Karpas-422 (cell line): ENCODE results near the gene TRIM62. TPM values are rescaled to one million over a fixed set of nuclear protein-coding genes. Genes with fewer than 3 reads are reported as not detected.
"Not testable (repeated sequence)": the region's sequence is repeated elsewhere in the genome, so short reads cannot be mapped to it uniquely, and the experiment has no call there.

ENCODE experiments used
- DNase-seq: peaks from one replicate; pipeline ENCODE4 v3.0.0-alpha.2; 2015
- H2AFZ ChIP-seq: fragments of 200-600 bp; sonication (generic); 2 replicates; pipeline ENCODE4 v1.6.1; 2014; ENCODE audit warnings: antibody characterized with exemption, low read length, mixed read lengths
- H3K27ac ChIP-seq: fragments of 200-600 bp; sonication (generic); 2 replicates; pipeline ENCODE4 v1.5.1; 2014; ENCODE audit warnings: mild to moderate bottlenecking, low read length, moderate library complexity
- H3K27me3 ChIP-seq: fragments of 200-600 bp; sonication (generic); 2 replicates; pipeline ENCODE4 v1.6.1; 2014; ENCODE audit warnings: low read length, mixed read lengths
- H3K36me3 ChIP-seq: fragments of 200-600 bp; sonication (generic); 2 replicates; pipeline ENCODE4 v1.6.1; 2014; ENCODE audit warnings: low read length, mixed read lengths; ENCODE audit not compliant: insufficient read depth
- H3K4me1 ChIP-seq: fragments of 200-600 bp; sonication (generic); 2 replicates; pipeline ENCODE4 v1.6.1; 2014; ENCODE audit warnings: mild to moderate bottlenecking, low read length, mixed read lengths
- H3K4me2 ChIP-seq: fragments of 200-600 bp; sonication (generic); 2 replicates; pipeline ENCODE4 v1.6.1; 2014; ENCODE audit warnings: low read length, low read depth, mild to moderate bottlenecking; ENCODE audit not compliant: poor library complexity, severe bottlenecking
- H3K4me3 ChIP-seq: fragments of 200-600 bp; sonication (generic); 2 replicates; pipeline ENCODE4 v1.5.1; 2014; ENCODE audit warnings: mild to moderate bottlenecking, antibody characterized with exemption, low read length, mixed read lengths
- H3K79me2 ChIP-seq: fragments of 200-600 bp; sonication (generic); 2 replicates; pipeline ENCODE4 v1.6.1; 2014; ENCODE audit warnings: mild to moderate bottlenecking, low read length, mixed read lengths
- H3K9ac ChIP-seq: fragments of 200-600 bp; sonication (generic); 2 replicates; pipeline ENCODE4 v1.6.0; 2014; ENCODE audit warnings: low read length
- H3K9me2 ChIP-seq: fragments of 200-600 bp; sonication (generic), shearing (Covaris generic); replicated peaks from 2 replicates; pipeline ENCODE4 v1.6.0; 2014; ENCODE audit warnings: mild to moderate bottlenecking, low read length, moderate library complexity; ENCODE audit not compliant: insufficient read depth
- H3K9me3 ChIP-seq: fragments of 300-700, 200-600 bp; sonication (generic); 2 replicates; pipeline ENCODE4 v1.6.1; 2014; ENCODE audit warnings: low read length, mixed read lengths
- H4K20me1 ChIP-seq: fragments of 200-600 bp; sonication (generic); 2 replicates; pipeline ENCODE4 v1.6.1; 2014; ENCODE audit warnings: mild to moderate bottlenecking, antibody characterized with exemption, low read length, low read depth; ENCODE audit not compliant: insufficient read depth
- total RNA-seq: library from RNA; depleted of rRNA; stranded (reverse); fragments of >200 nt; shearing (Covaris generic); gene quantifications from 2 replicates; pipeline ENCODE4 v1.2.3, GENCODE V29; 2014; ENCODE audit warnings: low replicate concordance

The TRIM62 gene
- total RNA-seq, 1 experiment from 2014 or later = 9.1 TPM

DNA sequence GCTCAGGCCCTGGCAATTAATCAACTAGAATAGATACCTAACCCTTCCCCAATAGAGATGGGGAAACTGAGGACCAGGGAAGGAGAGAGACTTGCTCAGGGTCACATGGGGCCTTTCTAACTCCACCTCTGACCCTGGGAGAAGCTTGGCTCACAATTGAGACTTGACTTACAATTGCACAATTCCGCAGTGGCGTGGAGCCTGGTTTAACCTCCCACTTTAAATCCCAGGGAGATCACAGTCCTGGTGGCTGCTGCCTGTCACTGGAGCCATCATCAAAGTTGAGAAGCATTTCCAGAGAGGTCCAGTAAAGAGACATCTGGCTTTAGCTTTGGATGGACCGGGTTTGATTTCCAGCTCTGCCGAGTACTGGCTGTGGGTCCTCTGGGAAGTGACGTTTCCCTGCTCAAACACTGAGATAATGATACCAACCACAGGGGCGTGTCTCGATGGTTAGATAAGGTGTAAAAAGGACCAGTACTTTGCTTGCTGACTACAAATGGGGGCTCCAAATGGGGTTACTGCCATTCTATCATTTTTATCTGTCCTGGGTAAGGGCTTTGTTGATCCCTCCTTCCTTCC is 39.3 kb downstream of the TRIM62 start:
- no peaks in the 10 kb centered on the region for H3K9me2 ChIP-seq
- H3K4me1 ChIP-seq = peaks cover 6% of the 10 kb centered on the region
- DNase-seq = no peak
- H3K4me2 ChIP-seq = no peak overlapping the region
- no peak overlapping the region for H3K9ac ChIP-seq
- H3K79me2 ChIP-seq = no peaks in the 10 kb centered on the region
- peaks cover 6% of the 10 kb centered on the region; the same call in 1 of the 2 replicates for H3K36me3 ChIP-seq
- H3K4me3 ChIP-seq = no peak overlapping the region
- H3K27ac ChIP-seq = no peak overlapping the region
- H3K9me3 ChIP-seq = no peaks in the 10 kb centered on the region
- H4K20me1 ChIP-seq = peaks cover 2% of the 10 kb centered on the region; the same call in 1 of the 2 replicates
- no peak overlapping the region for H2AFZ ChIP-seq
- H3K27me3 ChIP-seq = no peaks in the 10 kb centered on the region

- no peak overlapping the region for H3K4me3 ChIP-seq
- peaks cover 13% of the 10 kb centered on the region for H3K4me1 ChIP-seq
- no peak for DNase-seq
- H3K9me2 ChIP-seq = no peaks in the 10 kb centered on the region
- no peaks in the 10 kb centered on the region for H3K79me2 ChIP-seq
- H3K36me3 ChIP-seq = no peaks in the 10 kb centered on the region
- no peaks in the 10 kb centered on the region for H3K9me3 ChIP-seq
- H2AFZ ChIP-seq = no peak overlapping the region
- no peak overlapping the region for H3K27ac ChIP-seq
- H3K9ac ChIP-seq = no peak overlapping the region
- H3K27me3 ChIP-seq = no peaks in the 10 kb centered on the region
- no peak overlapping the region for H3K4me2 ChIP-seq
- peaks cover 4% of the 10 kb centered on the region; the same call in 1 of the 2 replicates for H4K20me1 ChIP-seq
These were observed 40.1 kb downstream of the TRIM62 start for GRCh38 chr1:33141781-33142180.

GRCh38 chr1:33141216-33141615 is 40.6 kb downstream of the TRIM62 start:
- Histone ChIP-seq H3K9ac (no peak overlapping the region), H3K4me2 (no peak overlapping the region), H3K9me3 (no peaks in the 10 kb centered on the region), H3K27ac (no peak overlapping the region), H4K20me1 (peaks cover 4% of the 10 kb centered on the region; the same call in 1 of the 2 replicates), H3K79me2 (no peaks in the 10 kb centered on the region), H3K9me2 (no peaks in the 10 kb centered on the region), H3K4me3 (no peak overlapping the region), H3K36me3 (no peaks in the 10 kb centered on the region), H3K27me3 (no peaks in the 10 kb centered on the region), H2AFZ (no peak overlapping the region), H3K4me1 (peaks cover 13% of the 10 kb centered on the region)
- no peak for DNase-seq

DNA sequence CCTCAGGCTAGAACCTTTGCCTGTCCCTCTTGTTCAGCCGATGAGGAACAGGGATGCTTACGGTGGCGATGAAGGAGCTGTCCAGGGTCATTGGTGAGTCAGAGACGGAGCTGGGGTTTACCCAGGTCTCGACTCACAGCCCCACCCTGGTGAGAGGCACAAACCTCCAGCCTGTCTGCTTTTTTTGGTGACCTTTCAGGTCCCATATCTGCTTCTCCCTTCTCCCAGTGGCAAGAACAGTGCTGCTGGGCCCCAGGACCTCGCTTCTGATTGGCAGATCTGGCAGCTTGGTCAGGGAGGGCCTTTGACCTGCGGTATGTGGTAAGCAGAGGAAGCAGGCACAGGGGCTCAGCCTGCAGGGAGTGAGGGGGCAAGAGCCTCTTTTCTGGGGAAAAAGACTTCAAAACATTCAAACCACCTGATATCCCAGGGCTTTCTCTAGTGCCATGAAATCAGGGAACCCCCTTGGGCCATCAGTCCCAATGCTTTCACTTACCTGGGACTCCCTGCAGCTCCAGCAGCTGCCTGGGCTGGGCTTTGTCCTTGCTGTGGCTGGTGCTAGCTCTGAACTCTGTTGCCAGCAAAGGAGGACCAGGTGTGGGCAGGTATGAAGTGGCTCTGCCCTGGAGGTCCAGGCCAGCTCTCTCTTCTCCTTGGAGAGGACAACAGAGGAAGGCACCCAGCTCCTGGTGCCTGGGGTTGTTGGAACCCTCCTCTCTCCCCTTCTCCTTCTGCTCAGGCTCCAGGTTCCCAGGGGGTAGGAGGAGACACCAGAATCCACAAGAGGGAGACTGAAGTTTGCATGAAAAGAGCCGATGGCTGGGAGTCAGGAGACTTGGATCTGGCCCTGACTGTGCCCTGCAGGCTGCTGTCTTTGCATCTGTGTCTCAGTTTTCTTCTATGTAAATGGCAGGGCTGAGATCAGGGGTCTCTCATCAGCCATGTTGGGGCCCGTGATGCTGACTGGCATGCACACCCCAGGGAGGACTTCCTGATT is 41.4 kb downstream of the TRIM62 start:
- no peak for DNase-seq
- peaks cover 4% of the 10 kb centered on the region; the same call in 1 of the 2 replicates for H4K20me1 ChIP-seq
- no peaks in the 10 kb centered on the region for H3K9me2 ChIP-seq
- no peaks in the 10 kb centered on the region for H3K9me3 ChIP-seq
- no peak overlapping the region for H2AFZ ChIP-seq
- no peaks in the 10 kb centered on the region for H3K27me3 ChIP-seq
- no peaks in the 10 kb centered on the region for H3K79me2 ChIP-seq
- no peak overlapping the region for H3K4me3 ChIP-seq
- no peak overlapping the region for H3K4me2 ChIP-seq
- no peak overlapping the region for H3K27ac ChIP-seq
- H3K9ac ChIP-seq = no peak overlapping the region
- no peaks in the 10 kb centered on the region for H3K36me3 ChIP-seq
- H3K4me1 ChIP-seq = peaks cover 13% of the 10 kb centered on the region

- H2AFZ ChIP-seq = no peak overlapping the region
- H3K9me3 ChIP-seq = no peaks in the 10 kb centered on the region
- no peaks in the 10 kb centered on the region for H3K36me3 ChIP-seq
- peaks cover 4% of the 10 kb centered on the region; the same call in 1 of the 2 replicates for H4K20me1 ChIP-seq
- no peaks in the 10 kb centered on the region for H3K27me3 ChIP-seq
- peak overlapping the region; percentile 34 for H3K4me2 ChIP-seq
- no peaks in the 10 kb centered on the region for H3K9me2 ChIP-seq
- H3K9ac ChIP-seq = 0 out of 2 replicates have a peak overlapping the region, but pooled peaks have one; percentile 12
- H3K4me1 ChIP-seq = peaks cover 13% of the 10 kb centered on the region
- no peak overlapping the region for H3K4me3 ChIP-seq
- H3K27ac ChIP-seq = no peak overlapping the region
- H3K79me2 ChIP-seq = no peaks in the 10 kb centered on the region
- peak; percentile 82 for DNase-seq
These were observed 44.0 kb downstream of the TRIM62 start for GRCh38 chr1:33137800-33138199.

DNA sequence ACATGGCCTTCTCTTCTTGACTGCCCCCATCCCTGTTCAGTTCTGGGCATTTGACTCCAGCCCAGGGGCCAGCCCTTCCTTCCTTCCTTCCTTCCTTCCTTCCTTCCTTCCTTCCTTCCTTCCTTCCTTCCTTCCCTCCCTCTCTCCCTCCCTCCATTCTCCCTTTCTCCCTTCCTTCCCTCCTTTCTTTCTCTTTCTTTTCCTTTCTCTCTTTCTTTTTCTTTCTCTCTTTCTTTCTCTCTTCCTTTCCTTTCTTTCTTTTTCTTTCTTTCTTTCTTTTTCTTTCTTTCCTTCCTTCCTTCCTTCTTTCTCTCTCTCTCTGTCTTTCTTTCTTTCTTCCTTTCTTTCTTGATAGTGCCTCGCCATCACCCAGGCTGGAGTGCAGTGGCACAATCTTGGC is 45.8 kb downstream of the TRIM62 start:
- H2AFZ ChIP-seq, DNase-seq, H4K20me1 ChIP-seq, H3K79me2 ChIP-seq, H3K27ac ChIP-seq, H3K4me3 ChIP-seq, H3K9ac ChIP-seq, H3K4me2 ChIP-seq, H3K36me3 ChIP-seq, H3K27me3 ChIP-seq, H3K9me2 ChIP-seq, H3K9me3 ChIP-seq: not testable (repeated sequence)
- peaks cover 13% of the 10 kb centered on the region for H3K4me1 ChIP-seq

DNA sequence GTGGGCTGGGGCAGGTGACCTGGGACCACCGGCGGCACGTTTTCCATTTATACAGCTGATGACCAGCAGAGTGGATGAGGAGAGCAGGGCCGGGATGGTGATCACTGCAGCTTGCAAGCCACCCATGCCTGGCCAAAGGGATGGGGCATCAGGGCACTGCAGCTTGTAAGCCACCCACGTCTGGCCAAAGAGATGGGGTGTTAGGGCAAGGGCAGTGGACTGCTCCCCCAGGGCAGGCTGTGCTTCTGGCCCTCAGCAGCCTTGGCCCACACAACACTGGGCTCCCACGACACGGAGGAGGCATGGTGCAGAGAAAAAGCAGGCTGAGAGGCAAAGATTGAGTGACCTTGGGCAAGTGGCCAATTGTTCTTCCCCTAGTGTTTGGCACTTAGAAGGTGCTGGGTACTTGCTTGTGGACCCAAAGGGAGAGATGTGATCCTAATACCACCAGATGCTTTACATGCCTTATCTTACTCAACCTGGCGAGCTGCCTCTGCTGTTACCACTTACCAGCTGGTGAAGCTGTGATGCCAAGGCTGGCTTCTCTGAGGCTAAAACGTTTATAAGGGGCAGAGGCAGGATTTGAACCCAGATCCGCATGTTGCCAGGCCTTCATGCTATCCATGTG is 48.3 kb downstream of the TRIM62 start:
- Histone ChIP-seq H3K79me2 (peaks cover 3% of the 10 kb centered on the region; the same call in 1 of the 2 replicates), H3K4me2 (no peak overlapping the region), H3K4me1 (peaks cover 18% of the 10 kb centered on the region), H3K9ac (no peak overlapping the region), H3K9me2 (no peaks in the 10 kb centered on the region), H3K27me3 (no peaks in the 10 kb centered on the region), H3K4me3 (no peak overlapping the region), H3K27ac (no peak overlapping the region), H3K9me3 (no peaks in the 10 kb centered on the region), H3K36me3 (no peaks in the 10 kb centered on the region), H2AFZ (no peak overlapping the region), H4K20me1 (0 out of 2 replicates have a peak, but pooled peaks cover 4% of the 10 kb centered on the region)
- DNase-seq = no peak

DNA sequence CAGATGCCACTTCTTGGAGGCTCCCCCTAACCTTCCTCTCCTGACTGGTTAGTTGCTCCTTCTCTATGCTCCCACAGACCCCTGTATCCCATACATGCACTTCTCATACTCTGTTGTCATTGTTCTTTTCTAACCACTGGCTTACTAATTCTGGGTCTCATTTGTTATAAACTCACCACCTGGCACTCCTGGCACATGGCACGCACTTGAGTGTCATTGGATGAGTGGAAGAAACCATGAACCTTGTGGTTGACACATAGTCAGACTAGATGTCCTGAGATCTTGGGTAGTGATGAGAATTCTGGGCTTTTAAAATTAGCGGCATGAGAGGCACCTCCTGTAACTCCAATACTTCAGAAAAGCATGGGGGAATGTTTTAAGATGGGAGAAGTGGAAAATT is 49.3 kb downstream of the TRIM62 start:
- Histone ChIP-seq H3K36me3 (no peaks in the 10 kb centered on the region), H3K9ac (no peak overlapping the region), H3K4me1 (peaks cover 22% of the 10 kb centered on the region), H4K20me1 (0 out of 2 replicates have a peak, but pooled peaks cover 2% of the 10 kb centered on the region), H3K4me3 (no peak overlapping the region), H3K27me3 (no peaks in the 10 kb centered on the region), H3K27ac (no peak overlapping the region), H3K9me3 (no peaks in the 10 kb centered on the region), H2AFZ (no peak overlapping the region), H3K4me2 (no peak overlapping the region), H3K79me2 (peaks cover 9% of the 10 kb centered on the region), H3K9me2 (no peaks in the 10 kb centered on the region)
- no peak for DNase-seq
